ENCODE measurements around the gene DOK5. TPM values are rescaled to one million over a fixed set of nuclear protein-coding genes. Genes with fewer than 3 reads are reported as not detected.

DOK5 gene
- total RNA-seq, 1 donor from 2014 or later: 3.3 TPM

- H3K27ac Mint-ChIP-seq: no peak overlapping the region
- H3K4me3 Mint-ChIP-seq: no peak overlapping the region
- peaks cover 5% of the 10 kb centered on the region for H3K4me1 Mint-ChIP-seq
- TF ChIP-seq CTCF (IDR thresholded peaks at IDR 0.05; ENCODE audit: unreplicated experiment): no peak
- no peaks in the 10 kb centered on the region for H3K36me3 Mint-ChIP-seq
- DNase-seq (ENCODE audit: low spot score in 2 of 2, unreplicated experiment in 2 of 2): no peak
- H3K27me3 Mint-ChIP-seq (ENCODE audit: low read depth): peaks cover 12% of the 10 kb centered on the region
- no peaks in the 10 kb centered on the region for H3K9me3 Mint-ChIP-seq
These were observed 4.7 kb upstream of the DOK5 start for GRCh38 chr20:54470697-54471096.

- peaks cover 31% of the 10 kb centered on the region for H3K27me3 Mint-ChIP-seq (ENCODE audit: low read depth)
- peaks cover 21% of the 10 kb centered on the region for H3K4me1 Mint-ChIP-seq
- TF ChIP-seq CTCF (IDR thresholded peaks at IDR 0.05; ENCODE audit: unreplicated experiment): no peak
These were observed 2.8 kb upstream of the DOK5 start for GRCh38 chr20:54472607-54473006.

GRCh38 chr20:54473340-54473739 lies 2.1 kb upstream of the DOK5 start:
- Mint-ChIP-seq H3K4me3 (no peak overlapping the region), H3K4me1 (peaks cover 21% of the 10 kb centered on the region), H3K27me3 (ENCODE audit: low read depth) (peaks cover 39% of the 10 kb centered on the region), H3K36me3 (no peaks in the 10 kb centered on the region), H3K27ac (no peak overlapping the region), H3K9me3 (no peaks in the 10 kb centered on the region)
- TF ChIP-seq CTCF (IDR thresholded peaks at IDR 0.05; ENCODE audit: unreplicated experiment): no peak
- DNase-seq (ENCODE audit: low spot score in 2 of 2, unreplicated experiment in 2 of 2): no peak

More at GRCh38 chr20:54472607-54473006, 2.8 kb upstream of the DOK5 start:
- Mint-ChIP-seq H3K9me3 (no peaks in the 10 kb centered on the region), H3K4me3 (no peak overlapping the region), H3K27ac (no peak overlapping the region), H3K36me3 (no peaks in the 10 kb centered on the region)
- DNase-seq (ENCODE audit: low spot score in 2 of 2, unreplicated experiment in 2 of 2): no peak

GRCh38 chr20:54474046-54474445 lies 1.3 kb upstream of the DOK5 start:
- Mint-ChIP-seq H3K27me3 (ENCODE audit: low read depth) (peaks cover 42% of the 10 kb centered on the region), H3K4me3 (no peak overlapping the region), H3K27ac (no peak overlapping the region), H3K9me3 (no peaks in the 10 kb centered on the region), H3K4me1 (peaks cover 21% of the 10 kb centered on the region), H3K36me3 (no peaks in the 10 kb centered on the region)
- TF ChIP-seq CTCF (IDR thresholded peaks at IDR 0.05; ENCODE audit: unreplicated experiment): no peak
- DNase-seq (ENCODE audit: low spot score in 2 of 2, unreplicated experiment in 2 of 2): no peak

- H3K9me3 Mint-ChIP-seq: no peaks in the 10 kb centered on the region
- no peaks in the 10 kb centered on the region for H3K36me3 Mint-ChIP-seq
- peaks cover 20% of the 10 kb centered on the region for H3K4me1 Mint-ChIP-seq
- peak overlapping the region; percentile 86 for H3K4me3 Mint-ChIP-seq
- DNase-seq (ENCODE audit: low spot score in 2 of 2, unreplicated experiment in 2 of 2): no peak
- H3K27me3 Mint-ChIP-seq (ENCODE audit: low read depth): peaks cover 49% of the 10 kb centered on the region
- no peak for TF ChIP-seq CTCF (IDR thresholded peaks at IDR 0.05; ENCODE audit: unreplicated experiment)
- H3K27ac Mint-ChIP-seq: no peak overlapping the region
These were observed 527 bp upstream of the DOK5 start for GRCh38 chr20:54474866-54475265.
